ENCODE data around the gene ZNF343. TPM values are rescaled to one million over a fixed set of nuclear protein-coding genes. Genes with fewer than 3 reads are reported as not detected.

ZNF343 gene
- total RNA-seq, 1 experiment from 2014 or later = 12.0 TPM

- POLR2A ChIA-PET = no interaction called here
- no peak overlapping the region for H2AFZ ChIP-seq (ENCODE audit: low read depth, low read length, poor library complexity, severe bottlenecking)
- peaks cover 21% of the 10 kb centered on the region for H3K79me2 ChIP-seq (ENCODE audit: insufficient read depth, low read length)
- CTCF ChIA-PET = no interaction called here
- RAD21 ChIA-PET (ENCODE audit: low non-redundant PET in 1 of 2, low total read pairs in 2 of 2, uncharacterized antibody in 2 of 2, unreplicated experiment in 2 of 2) = no interaction called here
- intact Hi-C loops (cut with micrococcal nuclease) = no loop called here
- peaks cover 2 to 10% of the 10 kb centered on the region in 2 experiments; a peak in 3 of 4 replicates for H3K36me3 ChIP-seq (ENCODE audit: control insufficient read depth in 1 of 2, insufficient read depth in 2 of 2, low read length in 2 of 2)
- no peak for DNase-seq (ENCODE audit: low read depth, low spot score)
- no peak overlapping the region for H3K9ac ChIP-seq (ENCODE audit: low read length)
- no peak for ATAC-seq
- H4K20me1 ChIP-seq (ENCODE audit: insufficient read depth) = peaks cover 6% of the 10 kb centered on the region; the same call in 1 of the 2 replicates
- BruUV-seq (replicated peaks) = no TSS peak
- TF ChIP-seq FOSL1 (IDR thresholded peaks at IDR 0.05; ENCODE audit: low read depth) (no peak), RAD21 (IDR thresholded peaks at IDR 0.05; ENCODE audit: low read depth) (no peak), EZH2phosphoT487 (IDR thresholded peaks at IDR 0.05; ENCODE audit: borderline replicate concordance) (no peak), MAX (IDR thresholded peaks at IDR 0.05) (no peak), SRF (IDR thresholded peaks at IDR 0.05; ENCODE audit: low read depth) (no peak), ATF3 (IDR thresholded peaks at IDR 0.05) (no peak), ZBTB33 (IDR thresholded peaks at IDR 0.05; ENCODE audit: extremely low read depth, insufficient replicate concordance, low read length) (no peak), CEBPB (IDR thresholded peaks at IDR 0.05; ENCODE audit: low read depth) (no peak), TCF7L2 (IDR thresholded peaks at IDR 0.05; ENCODE audit: borderline replicate concordance, extremely low read depth, insufficient read depth, insufficient read length) (no peak), ELF1 (IDR thresholded peaks at IDR 0.05; ENCODE audit: borderline replicate concordance, low read depth) (no peak), REST (IDR thresholded peaks at IDR 0.05; ENCODE audit: low read depth) (no peak), SIN3A (IDR thresholded peaks at IDR 0.05; ENCODE audit: low read depth) (no peak), POLR2AphosphoS5 (IDR thresholded peaks at IDR 0.05; ENCODE audit: low read depth, low read length) (no peak), SP1 (IDR thresholded peaks at IDR 0.05; ENCODE audit: low read depth) (no peak), EGR1 (IDR thresholded peaks at IDR 0.05; ENCODE audit: low read depth) (no peak), POLR2A (IDR thresholded peaks at IDR 0.05; ENCODE audit: borderline replicate concordance, extremely low read depth, insufficient read depth, insufficient read length) (no peak), JUND (IDR thresholded peaks at IDR 0.05) (no peak), YY1 (IDR thresholded peaks at IDR 0.05; ENCODE audit: extremely low read depth, insufficient replicate concordance, low read depth, low read length) (no peak), EZH2 (IDR thresholded peaks at IDR 0.05) (no peak)
- no peaks in the 10 kb centered on the region for H3K9me2 ChIP-seq (ENCODE audit: insufficient read depth)
- H3K4me1 ChIP-seq (ENCODE audit: control insufficient read depth in 1 of 2, insufficient read depth in 2 of 2, low read length in 2 of 2) = peaks cover 7 to 18% of the 10 kb centered on the region in 2 experiments; a peak in 3 of 4 replicates
- H3K27ac ChIP-seq (ENCODE audit: low read depth, low read length) = no peak overlapping the region
- no peaks in the 10 kb centered on the region for H3K9me3 ChIP-seq (ENCODE audit: control insufficient read depth in 1 of 2, insufficient read depth in 1 of 2, low read depth in 1 of 2, low read length in 2 of 2)
- H3K4me3 ChIP-seq (replicated peaks in 1 of 2; ENCODE audit: low read depth in 1 of 2, low read length in 2 of 2) = no peak overlapping the region
- H3K27me3 ChIP-seq (ENCODE audit: insufficient read depth, low read length) = no peaks in the 10 kb centered on the region
- H3K4me2 ChIP-seq (ENCODE audit: low read length) = no peak overlapping the region
Observed at GRCh38 chr20:2473516-2473915, 35.2 kb downstream of the ZNF343 start.
